ENCODE data around the gene YES1. TPM values are rescaled to one million over a fixed set of nuclear protein-coding genes. Genes with fewer than 3 reads are reported as not detected.

The YES1 gene
- polyA plus RNA-seq, 1 donor from 2014 or later = 12.0 TPM

DNA sequence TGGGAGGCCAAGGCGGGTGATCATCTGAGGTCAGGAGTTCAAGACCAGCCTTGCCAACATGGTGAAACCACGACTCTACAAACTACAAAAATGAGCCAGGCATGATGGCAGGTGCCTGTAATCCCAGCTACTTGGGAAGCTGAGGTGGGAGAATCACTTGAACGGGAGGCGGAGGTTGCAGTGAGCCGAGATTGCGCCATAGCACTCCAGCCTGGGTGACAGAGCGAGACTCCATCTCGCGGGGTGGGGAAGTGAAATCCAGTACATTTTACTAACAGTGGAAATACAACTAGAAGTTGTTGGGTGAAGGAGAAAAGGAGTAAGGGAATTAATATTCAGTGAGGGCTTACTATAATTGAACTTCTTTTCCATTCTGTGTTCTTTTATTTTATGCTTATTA is 86.4 kb downstream of the YES1 start:
- Histone ChIP-seq H3F3A (ENCODE audit: insufficient read depth, low read length, poor library complexity, severe bottlenecking) (no peaks in the 10 kb centered on the region), H4K20me1 (ENCODE audit: insufficient read depth) (no peaks in the 10 kb centered on the region), H3K9ac (ENCODE audit: low read length) (no peak overlapping the region), H3K27me3 (ENCODE audit: insufficient read depth, low read depth, low read length) (no peaks in the 10 kb centered on the region), H3K36me3 (ENCODE audit: insufficient read depth, low read length) (no peaks in the 10 kb centered on the region), H2AFZ (ENCODE audit: low read depth, low read length) (no peak overlapping the region), H3K4me3 (ENCODE audit: low read length) (no peak overlapping the region), H3K9me2 (ENCODE audit: insufficient read depth, low read length) (no peaks in the 10 kb centered on the region), H3K4me2 (ENCODE audit: low read length) (no peak overlapping the region), H3K9me3 (ENCODE audit: low read length) (no peaks in the 10 kb centered on the region), H3K79me2 (replicated peaks; ENCODE audit: insufficient read depth, low read length) (no peaks in the 10 kb centered on the region), H3K27ac (ENCODE audit: low read length) (no peak overlapping the region)
- TF ChIP-seq EP300 (conservative IDR thresholded peaks at IDR 0.05; ENCODE audit: poor library complexity, severe bottlenecking) = no peak
- no peak for TF ChIP-seq SMC3 (conservative IDR thresholded peaks at IDR 0.05; ENCODE audit: poor library complexity)
- no peak for TF ChIP-seq MXI1 (conservative IDR thresholded peaks at IDR 0.05; ENCODE audit: poor library complexity, severe bottlenecking)
- TF ChIP-seq POLR2AphosphoS5 (IDR thresholded peaks at IDR 0.05) = no peak
- TF ChIP-seq REST (IDR thresholded peaks at IDR 0.05; ENCODE audit: borderline replicate concordance) = no peak
- TF ChIP-seq TAF1 (IDR thresholded peaks at IDR 0.05; ENCODE audit: low read depth) = no peak
- TF ChIP-seq CTCF (IDR thresholded peaks at IDR 0.05; ENCODE audit: poor library complexity, severe bottlenecking) = no peak
- TF ChIP-seq RAD21 (conservative IDR thresholded peaks at IDR 0.05) = no peak
- TF ChIP-seq EZH2 (IDR thresholded peaks at IDR 0.05; ENCODE audit: borderline replicate concordance, insufficient read depth, low read length, poor library complexity, severe bottlenecking) = no peak

DNA sequence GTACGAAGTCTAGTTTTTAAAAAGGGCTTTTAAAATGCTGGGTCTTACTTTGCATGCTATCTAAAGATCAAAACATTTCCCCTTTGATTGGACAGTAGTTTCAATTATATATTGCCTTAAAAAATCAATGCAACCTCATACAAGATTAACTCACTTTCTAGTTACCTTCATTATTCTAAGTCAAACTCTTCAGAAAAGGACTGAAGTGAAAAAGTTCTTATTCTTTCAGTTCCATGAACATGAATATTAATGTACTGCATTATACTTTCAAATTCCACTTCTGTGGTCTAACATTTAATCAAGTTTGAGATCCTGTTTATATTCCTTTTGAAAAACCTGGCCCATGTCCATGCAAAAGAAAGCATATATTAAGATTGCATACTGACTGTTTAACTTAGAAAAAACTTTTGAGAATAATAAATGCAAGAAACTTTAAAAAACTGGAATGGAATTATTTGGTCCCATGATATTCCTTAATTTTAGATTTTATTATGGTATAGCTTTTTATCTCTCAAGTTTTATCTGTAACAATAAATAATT is 88.4 kb downstream of the YES1 start:
- H3K4me2 ChIP-seq (ENCODE audit: low read length) = no peak overlapping the region
- no peaks in the 10 kb centered on the region for H3K9me3 ChIP-seq (ENCODE audit: low read length)
- no peaks in the 10 kb centered on the region for H3K79me2 ChIP-seq (replicated peaks; ENCODE audit: insufficient read depth, low read length)
- no peaks in the 10 kb centered on the region for H4K20me1 ChIP-seq (ENCODE audit: insufficient read depth)
- H3K36me3 ChIP-seq (ENCODE audit: insufficient read depth, low read length) = no peaks in the 10 kb centered on the region
- no peaks in the 10 kb centered on the region for H3K27me3 ChIP-seq (ENCODE audit: insufficient read depth, low read depth, low read length)
- TF ChIP-seq POLR2AphosphoS5 (IDR thresholded peaks at IDR 0.05) (no peak), CTCF (IDR thresholded peaks at IDR 0.05; ENCODE audit: poor library complexity, severe bottlenecking) (no peak), RAD21 (conservative IDR thresholded peaks at IDR 0.05) (no peak), TAF1 (IDR thresholded peaks at IDR 0.05; ENCODE audit: low read depth) (no peak), MXI1 (conservative IDR thresholded peaks at IDR 0.05; ENCODE audit: poor library complexity, severe bottlenecking) (no peak), EZH2 (IDR thresholded peaks at IDR 0.05; ENCODE audit: borderline replicate concordance, insufficient read depth, low read length, poor library complexity, severe bottlenecking) (no peak), REST (IDR thresholded peaks at IDR 0.05; ENCODE audit: borderline replicate concordance) (no peak), EP300 (conservative IDR thresholded peaks at IDR 0.05; ENCODE audit: poor library complexity, severe bottlenecking) (no peak), SMC3 (conservative IDR thresholded peaks at IDR 0.05; ENCODE audit: poor library complexity) (no peak)
- no peak overlapping the region for H3K4me3 ChIP-seq (ENCODE audit: low read length)
- no peak overlapping the region for H2AFZ ChIP-seq (ENCODE audit: low read depth, low read length)
- no peak overlapping the region for H3K9ac ChIP-seq (ENCODE audit: low read length)
- H3K9me2 ChIP-seq (ENCODE audit: insufficient read depth, low read length) = no peaks in the 10 kb centered on the region
- no peaks in the 10 kb centered on the region for H3F3A ChIP-seq (ENCODE audit: insufficient read depth, low read length, poor library complexity, severe bottlenecking)
- H3K27ac ChIP-seq (ENCODE audit: low read length) = no peak overlapping the region

All from neural cell (in vitro differentiated cells).